GM18870 (cell line): ENCODE measurements around the gene BTBD6.
"Not testable (repeated sequence)": the region's sequence is repeated elsewhere in the genome, so short reads cannot be mapped to it uniquely, and the experiment has no call there.

ENCODE experiments used
- ATAC-seq: cut with Tn5 transposase; IDR thresholded peaks from one replicate; pipeline ENCODE4 v1.9.1; 2021; ENCODE audit warnings: moderate library complexity; ENCODE audit not compliant: unreplicated experiment

The BTBD6 gene

DNA sequence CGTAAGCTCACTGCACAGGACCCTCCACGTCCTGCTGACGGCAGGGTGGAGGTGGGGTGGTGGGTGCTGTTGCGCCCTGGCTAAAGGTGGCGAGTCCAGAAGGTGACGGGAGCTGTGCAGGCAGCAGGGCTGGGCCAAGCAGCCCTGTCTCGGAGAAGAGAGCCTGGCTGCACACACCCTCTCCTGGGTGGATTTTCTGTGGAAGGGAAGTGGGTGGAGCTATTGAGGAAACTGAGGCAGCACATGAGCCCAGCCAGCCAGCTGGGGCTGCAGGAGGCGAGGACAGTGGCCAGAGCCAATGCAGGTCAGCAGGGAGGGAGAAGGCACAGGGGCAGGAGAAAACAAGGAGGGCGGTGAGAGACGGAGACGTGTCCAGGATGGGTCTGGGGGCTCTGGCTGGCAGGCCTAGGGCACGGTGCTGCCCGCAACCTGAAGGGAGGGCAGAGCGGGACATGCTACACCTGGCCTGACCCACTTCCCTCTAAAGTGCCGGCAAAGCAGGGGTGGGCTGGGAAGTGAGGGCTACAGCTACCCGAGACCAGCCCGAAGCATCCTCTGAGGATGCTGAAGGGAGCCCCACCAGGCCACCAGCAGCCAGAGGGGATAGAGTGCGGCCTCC lies 20.5 kb downstream of the BTBD6 start:
- no peak for ATAC-seq

DNA sequence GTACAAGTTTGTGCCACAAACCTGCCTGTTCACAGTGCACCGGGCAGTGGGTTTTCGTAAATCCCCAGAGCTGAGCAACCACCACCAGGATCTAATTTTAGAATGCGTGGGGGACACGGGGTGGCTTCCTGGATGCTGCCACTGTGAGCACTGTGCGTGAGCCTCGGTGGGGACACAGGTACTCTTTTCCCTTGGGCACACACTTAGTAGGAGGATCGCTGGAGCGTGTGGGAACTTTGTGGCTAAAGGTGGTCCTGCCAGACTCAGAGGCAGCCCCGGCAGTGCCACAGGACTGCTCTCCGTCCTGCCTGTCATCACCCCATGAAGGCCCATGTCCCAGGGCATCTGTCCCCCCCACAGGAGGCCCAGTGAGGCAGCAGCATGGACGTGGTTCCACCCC lies 21.1 kb downstream of the BTBD6 start:
- ATAC-seq = no peak

DNA sequence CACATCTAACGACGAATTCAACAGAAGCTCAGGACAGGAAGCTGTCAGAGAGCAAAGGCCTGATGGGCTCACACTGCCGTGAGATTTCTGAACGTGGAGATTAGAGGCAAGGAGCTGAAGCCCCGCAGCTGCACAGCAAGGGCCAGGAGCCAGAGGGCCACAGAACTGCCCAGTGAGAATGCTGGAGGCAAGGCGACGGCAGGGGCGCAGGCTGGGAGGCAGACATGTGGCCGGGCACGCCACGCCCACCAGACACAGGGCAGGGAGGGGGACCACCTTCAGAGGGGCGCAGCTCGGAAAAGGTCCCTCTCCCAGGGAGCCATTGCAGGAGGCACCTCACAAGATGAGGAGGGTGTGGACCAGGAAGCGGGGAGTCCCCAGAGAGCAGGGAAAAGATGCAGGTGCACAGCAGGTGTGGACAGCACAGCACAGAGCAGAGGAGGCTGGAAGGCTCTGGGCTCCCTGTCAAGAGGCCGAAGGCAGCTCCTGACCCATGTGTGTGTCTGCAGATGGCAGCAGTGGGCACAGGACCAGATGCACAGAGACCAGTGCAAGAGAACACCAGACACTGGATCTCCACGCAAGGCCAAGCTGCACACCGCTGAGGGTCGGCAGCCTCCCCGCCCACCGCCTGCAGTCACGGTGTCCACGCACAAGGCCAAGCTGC lies 23.0 kb downstream of the BTBD6 start:
- ATAC-seq = no peak

DNA sequence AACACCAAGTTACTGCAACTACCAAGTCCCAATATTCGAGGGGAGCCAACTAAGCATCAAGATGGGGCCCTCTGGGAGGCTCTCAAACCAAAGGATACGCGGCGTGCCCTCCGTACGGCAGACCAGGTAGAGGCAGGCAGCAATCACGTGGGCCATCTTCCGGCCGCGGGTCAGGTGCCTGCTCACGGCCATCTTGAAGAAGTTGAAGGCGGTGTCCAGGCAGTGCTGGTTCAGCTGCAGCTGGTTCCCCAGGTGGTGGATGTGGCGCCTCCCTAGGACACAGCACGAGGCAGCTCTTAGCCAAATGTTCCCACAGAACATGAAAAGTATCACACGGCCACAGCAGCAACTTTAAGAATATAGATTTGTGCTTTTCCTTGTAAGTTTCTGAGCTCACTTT lies 24.3 kb downstream of the BTBD6 start:
- ATAC-seq = no peak

DNA sequence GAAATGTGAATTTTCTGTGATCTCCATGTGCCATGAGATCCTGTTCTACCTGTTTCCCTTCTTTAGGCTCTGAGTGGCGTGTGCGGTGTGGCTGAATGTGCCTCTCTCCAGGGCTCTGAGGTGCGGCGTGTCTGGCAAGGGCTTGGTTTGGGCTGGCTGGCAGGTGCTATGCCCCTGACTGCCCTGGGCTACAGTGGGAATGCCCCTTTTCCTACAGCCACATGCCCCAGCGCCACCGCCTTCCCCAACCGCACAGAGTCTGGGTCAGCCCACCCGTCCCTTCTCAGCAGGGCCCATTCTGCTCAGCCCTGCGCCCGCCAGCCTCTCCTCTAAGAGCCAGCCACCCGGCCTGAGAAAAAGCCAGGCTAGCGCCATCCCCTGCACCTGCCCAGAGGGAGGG lies 24.7 kb downstream of the BTBD6 start:
- ATAC-seq = no peak

DNA sequence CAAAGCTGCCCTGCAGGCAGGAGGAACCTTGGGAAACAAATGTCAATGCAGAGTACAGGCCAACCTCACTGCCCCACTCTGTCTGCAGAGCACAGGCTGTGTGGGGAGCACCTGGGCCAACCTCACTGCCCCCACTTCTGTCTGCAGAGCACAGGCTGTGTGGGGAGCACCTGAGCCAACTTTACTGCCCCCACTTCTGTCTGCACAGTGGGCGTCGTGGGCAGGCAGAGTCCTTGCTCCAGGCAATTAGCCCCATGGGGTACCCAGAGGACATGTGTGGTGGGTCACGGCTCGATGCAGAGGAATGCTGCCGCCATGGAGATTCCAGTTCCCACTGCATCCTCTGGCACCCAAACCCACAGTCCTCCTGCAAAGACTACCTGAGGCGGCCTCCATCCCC lies 26.3 kb downstream of the BTBD6 start:
- no peak for ATAC-seq

DNA sequence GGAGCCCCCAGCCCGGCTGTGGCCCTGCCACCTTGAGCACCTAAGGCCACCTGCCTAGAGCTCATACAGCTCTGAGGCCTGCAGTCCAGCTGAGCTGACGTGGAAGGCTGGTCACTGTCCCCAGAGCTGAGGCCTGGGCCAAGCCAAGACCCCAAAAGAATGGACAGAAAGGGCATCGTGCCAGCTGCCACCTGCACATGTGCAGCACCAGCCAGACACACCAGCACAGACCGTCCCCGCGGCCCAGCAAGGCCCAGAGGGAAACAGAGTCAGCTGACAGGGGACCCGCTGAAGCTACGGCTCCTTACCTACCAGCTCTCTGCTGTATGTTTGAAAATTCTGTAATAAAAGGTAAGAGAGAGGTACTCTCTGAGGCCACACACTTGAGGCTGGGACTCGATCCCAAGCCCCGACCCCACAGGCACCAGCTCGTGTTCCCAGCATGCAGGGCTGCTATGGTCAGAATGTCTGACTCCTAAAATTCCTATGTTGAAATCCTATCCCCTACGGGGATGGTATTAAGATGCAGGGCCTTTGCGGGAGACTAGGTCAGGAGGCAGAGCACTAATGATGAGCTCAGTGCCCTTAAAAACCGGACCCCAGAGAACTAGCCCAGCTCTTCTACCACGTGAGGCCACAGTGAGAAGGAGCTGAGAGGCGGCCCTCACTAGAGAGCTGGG lies 27.1 kb downstream of the BTBD6 start:
- ATAC-seq = no peak

DNA sequence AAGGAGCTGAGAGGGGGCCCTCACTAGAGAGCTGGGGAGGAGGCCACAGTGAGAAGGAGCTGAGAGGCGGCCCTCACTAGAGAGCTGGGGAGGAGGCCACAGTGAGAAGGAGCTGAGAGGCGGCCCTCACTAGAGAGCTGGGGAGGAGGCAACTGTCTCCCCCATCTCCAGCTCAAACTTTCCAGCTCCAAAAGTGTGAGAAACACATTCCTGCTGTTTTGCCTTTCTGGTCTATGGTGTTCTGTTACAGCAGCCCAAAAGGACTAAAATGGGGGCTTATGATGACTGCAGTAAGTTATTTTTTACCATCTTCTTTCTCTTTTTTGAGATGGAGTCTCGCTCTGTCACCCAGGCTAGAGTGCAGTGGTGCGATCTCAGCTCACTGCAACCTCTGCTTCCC lies 29.1 kb downstream of the BTBD6 start:
- ATAC-seq = not testable (repeated sequence)

DNA sequence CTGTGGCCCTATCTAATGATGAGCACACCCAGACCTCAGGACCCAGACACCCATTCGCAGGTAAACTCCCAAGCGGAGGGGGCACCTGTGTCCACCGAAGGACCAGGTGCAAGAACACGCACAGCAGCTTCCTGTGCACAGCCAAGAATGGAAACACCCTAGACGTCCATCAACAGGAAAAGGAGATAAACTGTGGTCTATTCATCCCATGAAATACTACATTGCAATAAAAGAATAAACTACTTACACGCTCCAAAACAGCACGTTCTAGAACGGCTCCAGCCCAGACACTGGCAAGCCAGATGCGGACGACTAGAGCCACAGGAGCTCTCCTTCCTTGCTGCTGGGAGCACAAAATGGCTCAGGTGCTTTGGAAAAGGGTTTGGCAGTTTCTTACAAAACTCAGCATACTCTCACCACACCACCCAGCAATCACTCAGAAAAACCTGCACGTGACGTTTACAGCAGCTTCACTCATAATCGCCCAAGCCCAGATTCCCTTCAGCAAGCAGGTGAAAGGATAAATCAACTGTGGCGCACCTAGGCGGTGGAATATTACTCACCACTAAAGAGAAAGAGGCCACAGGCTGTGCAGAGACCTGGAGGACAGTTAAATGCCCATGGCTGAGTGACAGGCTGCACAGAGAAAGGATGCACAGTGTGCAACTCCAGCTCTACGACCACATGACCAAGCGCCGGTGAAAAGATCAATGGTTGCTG lies 31.5 kb downstream of the BTBD6 start:
- ATAC-seq = no peak

DNA sequence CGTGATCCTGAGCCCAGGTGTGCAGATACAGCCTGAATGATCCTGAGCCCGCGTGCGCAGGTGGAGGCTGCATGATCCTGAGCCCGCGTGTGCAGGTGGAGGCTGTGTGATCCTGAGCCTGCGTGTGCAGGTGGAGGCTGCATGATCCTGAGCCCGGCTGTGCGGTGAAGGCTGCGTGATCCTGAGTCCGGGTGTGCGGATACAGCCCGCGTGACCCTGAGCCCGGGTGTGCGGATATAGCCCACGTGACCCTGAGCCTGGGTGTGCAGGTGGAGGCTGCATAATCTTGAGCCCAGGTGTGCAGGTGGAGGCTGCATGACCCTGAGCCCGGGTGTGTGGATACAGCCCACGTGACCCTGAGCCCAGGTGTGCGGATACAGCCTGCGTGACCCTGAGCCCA lies 32.2 kb downstream of the BTBD6 start:
- no peak for ATAC-seq

DNA sequence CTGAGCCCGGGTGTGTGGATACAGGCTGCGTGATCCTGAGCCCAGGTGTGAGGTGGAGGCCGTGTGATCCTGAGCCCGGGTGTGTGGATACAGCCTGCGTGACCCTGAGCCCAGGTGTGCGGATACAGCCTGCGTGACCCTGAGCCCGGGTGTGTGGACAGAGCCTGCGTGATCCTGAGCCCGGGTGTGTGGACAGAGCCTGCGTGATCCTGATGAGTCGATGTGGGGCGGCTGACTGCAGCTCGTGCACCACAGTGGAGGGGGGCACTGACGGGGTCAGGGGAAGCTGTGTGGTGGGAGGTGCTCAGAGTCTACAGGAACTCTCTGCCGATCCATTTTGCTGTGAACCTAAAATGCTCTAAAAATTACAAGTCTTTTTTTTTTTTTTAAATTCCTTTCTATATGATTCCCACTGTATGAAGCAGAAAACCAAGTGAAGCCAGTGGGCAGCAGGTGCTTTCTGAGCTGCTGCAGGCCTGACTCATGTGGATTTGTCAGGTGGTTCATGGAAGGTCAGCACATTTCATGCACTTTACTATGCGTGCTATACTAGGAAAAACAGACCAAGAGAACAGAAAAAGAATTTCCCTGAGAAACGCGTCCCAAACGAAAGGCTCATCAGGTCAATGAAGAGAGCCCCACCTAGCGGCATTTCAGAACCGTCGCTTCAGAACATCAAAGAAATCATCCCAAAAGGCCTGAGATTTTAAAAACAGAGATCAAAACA lies 33.2 kb downstream of the BTBD6 start:
- ATAC-seq = no peak

DNA sequence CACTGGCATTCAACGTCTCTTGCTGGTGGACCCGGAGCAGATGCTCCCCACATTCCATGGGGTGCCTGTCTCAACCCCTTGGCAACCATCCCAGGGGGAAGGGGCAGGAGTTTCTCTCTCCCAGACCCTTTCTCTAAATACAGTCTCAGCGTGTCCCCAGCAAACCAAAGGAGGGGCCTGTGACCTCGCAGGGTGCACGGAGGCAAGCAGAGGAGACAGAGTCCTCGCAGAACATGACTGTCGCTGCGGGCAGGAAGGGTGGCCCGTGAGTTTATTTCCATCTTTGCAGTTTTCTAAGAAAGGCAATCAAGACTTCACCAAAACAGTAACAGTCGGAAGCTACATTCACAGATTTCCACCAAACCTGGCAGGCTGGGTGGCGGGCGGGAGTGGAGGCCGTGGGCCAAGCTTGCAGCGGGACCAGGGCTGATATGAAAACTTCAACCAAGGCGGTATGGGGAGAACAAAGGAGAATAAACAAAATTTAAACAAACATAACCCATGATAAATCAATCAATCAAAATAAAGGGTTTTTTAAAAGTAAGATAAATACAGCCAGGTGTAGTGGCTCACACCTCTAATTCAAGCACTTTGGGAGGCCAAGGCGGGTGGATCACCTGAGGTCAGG lies 33.9 kb downstream of the BTBD6 start:
- ATAC-seq = no peak

DNA sequence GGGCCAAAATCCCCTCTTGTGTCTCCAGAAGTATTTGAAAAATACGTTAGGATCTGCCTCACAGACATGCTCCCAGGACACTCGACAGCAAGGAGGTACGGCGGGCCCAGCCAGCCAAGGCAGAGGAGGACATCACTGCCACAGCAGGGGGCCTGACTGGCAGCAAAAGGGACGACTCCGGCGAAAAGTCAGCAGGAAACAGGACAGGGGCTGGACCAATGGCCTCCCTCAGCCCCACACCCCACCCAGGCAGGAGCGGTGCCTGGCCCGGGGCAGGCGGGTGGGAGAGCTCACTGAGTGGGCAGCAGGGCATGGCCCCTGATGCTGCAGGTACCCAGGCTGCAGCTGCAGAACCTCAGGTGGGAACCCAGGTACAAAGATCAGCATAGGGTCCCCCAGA lies 34.7 kb downstream of the BTBD6 start:
- ATAC-seq = no peak

DNA sequence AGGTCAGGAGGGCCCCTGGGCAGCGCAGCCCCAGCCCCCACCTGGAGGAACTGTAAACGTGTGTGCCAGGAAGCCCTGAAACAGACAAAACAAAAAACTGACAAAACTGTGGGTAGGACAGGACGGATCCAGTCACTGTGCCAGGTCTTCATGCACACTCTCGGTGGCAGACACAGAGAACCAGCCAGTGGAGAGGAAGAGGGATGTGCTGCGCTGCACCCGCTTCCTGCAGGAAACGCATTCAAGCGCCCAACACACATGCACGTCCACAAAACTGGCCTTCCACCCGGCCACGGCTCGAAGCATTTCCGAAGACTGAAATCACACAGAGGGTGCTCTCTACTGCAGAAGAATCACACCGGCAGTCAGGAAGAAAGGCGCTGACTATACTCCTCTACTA lies 35.6 kb downstream of the BTBD6 start:
- ATAC-seq = no peak

DNA sequence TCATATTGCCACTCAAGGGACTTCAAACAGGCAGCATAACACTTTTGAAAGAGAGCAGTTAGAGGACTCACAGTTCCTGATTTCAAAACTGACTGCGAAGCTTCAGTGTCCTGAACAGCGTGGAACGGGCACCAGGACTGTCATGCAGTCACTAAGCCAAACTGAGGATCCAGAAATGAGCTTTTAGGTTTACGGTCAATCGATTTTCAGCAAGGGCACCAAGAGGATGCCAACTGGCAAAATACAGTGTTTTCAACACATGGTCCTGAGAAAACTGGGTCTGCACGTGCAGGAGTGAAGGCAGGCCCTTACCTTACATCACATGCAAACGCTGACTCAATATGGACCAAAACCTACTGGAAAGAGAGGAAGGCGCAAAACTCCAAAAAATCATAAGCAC lies 36.8 kb downstream of the BTBD6 start:
- ATAC-seq = no peak

DNA sequence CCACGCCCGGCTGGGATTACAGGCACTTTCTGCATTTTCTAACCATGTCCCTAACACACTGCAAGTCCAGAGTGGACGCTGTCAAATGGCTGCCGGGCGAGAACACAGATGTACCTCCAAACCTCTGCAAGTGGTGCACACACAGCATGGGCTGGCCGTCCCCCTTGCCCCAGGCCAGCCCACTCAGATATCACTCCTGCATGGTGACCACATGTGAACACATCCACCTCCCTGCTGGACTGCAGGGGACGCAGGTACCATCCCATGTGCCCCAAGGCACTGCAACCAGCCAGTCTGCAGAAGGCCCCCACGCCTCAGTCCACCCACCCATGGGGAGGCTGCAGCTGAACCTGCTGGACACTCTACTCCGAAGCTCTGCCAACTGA lies 38.4 kb downstream of the BTBD6 start:
- no peak for ATAC-seq

DNA sequence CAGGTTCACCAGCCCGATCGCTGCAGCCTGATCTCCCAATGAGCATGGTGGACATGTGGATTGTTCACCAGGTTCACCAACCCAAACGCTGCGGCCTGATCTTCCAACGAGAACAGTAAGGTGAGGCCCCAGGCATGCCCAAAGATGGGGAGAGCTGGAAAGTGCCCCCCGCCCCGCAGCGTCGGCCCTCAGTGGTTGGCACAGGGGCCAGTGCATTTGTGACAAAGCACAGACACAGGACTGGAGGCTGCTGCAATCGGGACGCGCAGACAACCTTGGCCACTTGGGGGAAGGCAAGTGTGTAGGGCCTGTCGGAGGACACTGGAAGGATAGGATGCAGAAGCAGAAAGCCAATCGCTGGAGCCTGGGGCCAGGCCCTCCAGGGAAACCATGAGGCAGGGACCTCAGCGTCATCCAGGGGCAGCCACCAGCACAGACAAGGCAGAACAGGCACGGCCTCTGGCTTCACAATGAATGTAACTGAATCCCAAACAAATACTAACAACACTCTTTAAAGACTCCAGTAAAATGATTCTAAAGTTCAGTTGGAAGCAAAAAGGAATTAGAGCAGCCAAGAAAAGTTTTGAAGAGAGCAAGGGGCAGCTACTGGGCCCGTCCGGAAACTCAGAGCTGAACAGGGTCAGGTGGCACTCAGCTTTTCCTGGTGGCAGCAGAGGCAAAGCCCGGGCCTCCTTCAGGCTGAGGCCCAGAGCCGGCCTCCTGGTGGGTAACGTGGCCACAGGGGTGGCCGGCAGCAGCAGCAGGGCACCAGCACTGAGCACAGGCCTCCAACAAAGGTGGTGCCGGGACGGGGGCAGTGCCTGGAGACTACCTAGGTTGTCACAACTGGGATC lies 39.1 kb downstream of the BTBD6 start:
- ATAC-seq = no peak

DNA sequence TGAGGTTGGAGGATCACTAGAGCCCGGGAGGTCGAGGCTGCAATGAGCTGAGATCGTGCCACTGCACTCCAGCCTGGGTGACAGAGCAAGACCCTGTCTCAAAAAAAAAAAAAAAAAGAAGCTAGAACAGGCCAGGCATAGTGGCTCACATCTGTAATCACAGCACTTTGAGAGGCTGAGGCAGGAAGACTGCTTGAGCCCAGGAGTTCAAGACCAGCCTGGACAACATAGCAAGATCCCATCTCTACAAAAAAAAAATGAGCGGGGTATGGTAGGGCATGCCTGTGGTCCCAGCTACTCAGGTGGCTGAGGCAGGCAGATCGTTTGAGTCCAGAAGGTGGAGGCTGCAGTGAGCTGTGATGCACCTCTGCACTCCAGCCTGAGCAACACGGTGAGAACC lies 40.6 kb downstream of the BTBD6 start:
- ATAC-seq = not testable (repeated sequence)

DNA sequence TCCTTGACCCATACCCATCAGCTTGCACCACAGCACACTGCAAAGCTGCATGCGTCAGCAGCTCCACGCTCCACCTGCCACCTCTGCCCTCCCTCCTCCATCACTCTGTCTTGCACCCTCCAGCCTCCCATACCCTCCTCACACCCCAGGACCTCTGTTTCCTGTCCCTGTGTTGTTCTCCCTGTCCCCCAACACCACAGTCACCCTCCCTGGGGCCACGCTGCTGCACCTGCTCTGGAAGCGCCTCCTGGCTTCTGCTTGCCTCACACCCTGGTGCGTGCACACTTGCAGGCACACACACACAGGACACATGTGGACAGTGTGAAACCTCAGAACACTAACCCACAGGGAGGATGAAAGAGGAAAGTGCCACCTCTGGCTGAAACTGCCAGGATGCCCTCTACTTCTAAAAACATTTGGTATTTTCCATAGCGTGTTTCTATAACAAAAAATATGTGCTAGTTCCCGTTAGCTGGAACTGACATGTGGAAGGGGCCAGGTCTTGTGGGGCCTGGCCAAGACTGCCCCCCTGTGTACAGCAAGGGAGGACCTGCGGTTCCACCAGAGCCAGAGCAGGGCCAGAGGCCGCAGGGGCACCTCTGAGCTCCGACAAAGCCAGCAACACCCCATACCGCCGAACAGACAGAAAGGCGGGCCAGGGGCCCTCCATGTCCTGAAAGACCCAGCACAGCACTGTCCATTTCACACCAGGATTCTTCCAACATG lies 42.5 kb downstream of the BTBD6 start:
- ATAC-seq = no peak
